ENCODE measurements around the gene MSTN. TPM values are rescaled to one million over a fixed set of nuclear protein-coding genes. Genes with fewer than 3 reads are reported as not detected.

The MSTN gene
- total RNA-seq, 1 donor from 2014 or later: 0.18 TPM

DNA sequence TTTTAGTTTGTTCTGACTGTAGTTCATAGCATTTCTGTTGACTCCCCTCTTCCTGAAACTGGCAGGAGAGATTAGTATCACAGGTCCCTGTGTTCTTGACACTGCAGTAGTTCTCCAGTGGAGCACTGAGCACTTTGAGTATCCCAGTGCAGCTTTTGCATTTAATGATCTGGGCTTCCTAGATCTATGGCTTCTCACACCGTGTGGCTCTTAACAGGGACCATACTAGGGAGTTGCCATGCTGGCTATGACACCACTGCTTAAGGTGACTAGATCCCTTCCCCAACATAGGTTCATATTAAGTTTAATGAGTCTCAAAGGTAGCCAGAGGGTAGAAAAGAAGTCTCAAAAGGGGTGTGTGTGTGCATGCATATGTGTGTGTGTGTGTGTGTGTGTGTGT, 6.2 kb upstream of the MSTN start:
- Histone ChIP-seq H3K9me3 (no peaks in the 10 kb centered on the region), H3K27ac (no peak overlapping the region), H3K4me3 (no peak overlapping the region), H3K4me1 (no peaks in the 10 kb centered on the region), H3K27me3 (ENCODE audit: low read depth) (no peaks in the 10 kb centered on the region), H3K36me3 (no peaks in the 10 kb centered on the region)
- DNase-seq (no peak), ATAC-seq (no peak)
- no peak for TF ChIP-seq CTCF (IDR thresholded peaks at IDR 0.05)
- intact Hi-C loops (cut with DNase I): no loop called here

DNA sequence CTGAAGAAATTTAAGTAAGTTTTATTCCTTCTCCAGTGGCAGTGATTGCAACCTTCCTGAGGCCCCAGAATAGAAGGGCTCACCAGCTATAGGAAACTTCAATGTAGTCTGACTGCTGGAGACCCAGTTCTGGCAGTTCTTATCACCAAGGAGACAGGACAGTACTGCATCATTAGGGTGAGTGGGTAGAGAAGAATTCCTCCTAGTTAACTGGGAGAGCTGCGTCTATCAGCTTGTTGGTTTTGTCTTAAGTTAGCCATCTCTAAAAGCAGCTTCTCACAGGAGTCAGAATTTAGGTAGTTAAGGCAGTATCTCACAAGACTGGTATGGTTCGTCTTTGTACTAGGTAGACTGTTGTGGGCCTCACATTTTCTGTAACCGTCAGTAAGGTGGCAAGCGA, 3.3 kb upstream of the MSTN start:
- H3K9me3 ChIP-seq: no peaks in the 10 kb centered on the region
- no peaks in the 10 kb centered on the region for H3K27me3 ChIP-seq (ENCODE audit: low read depth)
- ATAC-seq (no peak), DNase-seq (no peak)
- H3K36me3 ChIP-seq: no peaks in the 10 kb centered on the region
- TF ChIP-seq CTCF (IDR thresholded peaks at IDR 0.05): no peak
- no peak overlapping the region for H3K27ac ChIP-seq
- no peaks in the 10 kb centered on the region for H3K4me1 ChIP-seq
- intact Hi-C loops (cut with DNase I): no loop called here
- H3K4me3 ChIP-seq: no peak overlapping the region

DNA sequence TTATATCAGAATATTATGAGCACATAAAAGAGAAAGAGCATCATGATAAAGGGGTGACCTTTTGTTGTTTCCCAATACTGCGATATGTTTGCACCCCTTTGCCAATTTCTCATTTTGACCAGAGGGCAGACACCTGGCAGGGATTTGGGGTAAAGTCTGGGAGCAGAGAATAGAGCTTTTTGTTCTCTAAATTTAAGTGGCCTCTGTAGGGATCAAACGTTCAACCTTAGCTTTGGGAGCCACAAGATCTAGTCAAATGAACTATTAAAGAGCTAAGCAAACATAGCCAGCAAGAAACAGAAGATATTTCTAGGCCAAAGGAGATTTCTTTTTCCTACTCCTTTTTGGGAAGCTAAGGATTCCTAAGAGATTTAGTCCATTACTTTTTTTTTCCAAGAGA, 1.1 kb upstream of the MSTN start:
- no peaks in the 10 kb centered on the region for H3K9me3 ChIP-seq
- H3K27ac ChIP-seq: no peak overlapping the region
- H3K36me3 ChIP-seq: no peaks in the 10 kb centered on the region
- DNase-seq (no peak), ATAC-seq (no peak)
- TF ChIP-seq CTCF (IDR thresholded peaks at IDR 0.05): no peak
- H3K4me3 ChIP-seq: no peak overlapping the region
- H3K27me3 ChIP-seq (ENCODE audit: low read depth): no peaks in the 10 kb centered on the region
- no peaks in the 10 kb centered on the region for H3K4me1 ChIP-seq
- intact Hi-C loops (cut with DNase I): no loop called here

- Histone ChIP-seq H3K4me3 (no peak overlapping the region), H3K36me3 (no peaks in the 10 kb centered on the region), H3K27ac (no peak overlapping the region), H3K9me3 (no peaks in the 10 kb centered on the region), H3K4me1 (no peaks in the 10 kb centered on the region), H3K27me3 (ENCODE audit: low read depth) (no peaks in the 10 kb centered on the region)
- intact Hi-C loops (cut with DNase I): no loop called here
- TF ChIP-seq CTCF (IDR thresholded peaks at IDR 0.05): no peak
- no peak for ATAC-seq
- no peak for DNase-seq
Observed at GRCh38 chr2:190062053-190062452, 476 bp downstream of the MSTN start.

DNA sequence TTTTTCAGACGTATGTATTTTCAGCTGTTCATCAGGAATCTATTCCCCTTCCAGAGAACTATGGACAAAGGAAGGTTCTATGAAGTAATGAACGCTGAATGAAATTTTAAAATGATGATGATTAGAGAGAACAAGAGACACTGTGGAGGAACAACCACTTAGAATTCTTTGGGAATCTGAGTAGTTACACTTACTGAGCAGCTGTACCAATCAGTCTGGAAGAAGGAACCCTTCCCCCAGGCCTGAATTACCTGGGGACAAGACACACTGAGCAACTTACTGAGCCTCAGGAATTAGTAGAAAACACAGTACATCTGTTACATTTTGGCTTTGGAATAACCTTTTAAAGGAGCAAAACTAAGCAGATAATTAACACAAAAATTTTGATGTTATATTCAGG, 1.9 kb downstream of the MSTN start:
- intact Hi-C loops (cut with DNase I): no loop called here

More for the DNA sequence above, 1.9 kb downstream of the MSTN start:
- no peak for TF ChIP-seq CTCF (IDR thresholded peaks at IDR 0.05)
- DNase-seq: no peak
- H3K27me3 ChIP-seq (ENCODE audit: low read depth): no peaks in the 10 kb centered on the region
- H3K9me3 ChIP-seq: no peaks in the 10 kb centered on the region
- H3K36me3 ChIP-seq: no peaks in the 10 kb centered on the region
- no peak overlapping the region for H3K27ac ChIP-seq
- H3K4me3 ChIP-seq: no peak overlapping the region
- H3K4me1 ChIP-seq: no peaks in the 10 kb centered on the region
- ATAC-seq: no peak

All from lower lobe of right lung (tissue), 2 donors.